Neural cell (in vitro differentiated cells): ENCODE data around the gene HIF1AN. TPM values are rescaled to one million over a fixed set of nuclear protein-coding genes. Genes with fewer than 3 reads are reported as not detected.

Experiments used
- H2AFZ ChIP-seq: fragments of 200-600, 300-800 bp; sonication (generic), shearing (Covaris generic); 2 replicates; pipeline ENCODE4 v1.6.0; 2014; ENCODE audit warnings: low read depth, mild to moderate bottlenecking, antibody characterized with exemption, low read length, moderate library complexity
- H3F3A ChIP-seq: fragments of 200-600 bp; shearing (Covaris generic); 2 replicates; pipeline ENCODE4 v1.6.1; 2016; ENCODE audit warnings: mild to moderate bottlenecking, moderate library complexity, mixed read lengths, antibody characterized with exemption, low read length; ENCODE audit not compliant: insufficient read depth, poor library complexity, severe bottlenecking
- H3K27ac ChIP-seq: fragments of 200-600, 300-800 bp; sonication (generic), shearing (Covaris generic); 2 replicates; pipeline ENCODE4 v1.5.1; 2014; ENCODE audit warnings: mild to moderate bottlenecking, low read length, moderate library complexity
- H3K27me3 ChIP-seq: fragments of 300-800, 200-600 bp; sonication (generic), shearing (Covaris generic); 2 replicates; pipeline ENCODE4 v1.6.0; 2014; ENCODE audit warnings: mild to moderate bottlenecking, low read depth, low read length, moderate library complexity; ENCODE audit not compliant: insufficient read depth
- H3K36me3 ChIP-seq: fragments of 300-800, 200-600 bp; sonication (generic), shearing (Covaris generic); 2 replicates; pipeline ENCODE4 v1.5.1; 2014; ENCODE audit warnings: mild to moderate bottlenecking, antibody characterized with exemption, low read length, moderate library complexity; ENCODE audit not compliant: insufficient read depth
- H3K4me2 ChIP-seq: fragments of 300-800, 200-600 bp; sonication (generic), shearing (Covaris generic); 2 replicates; pipeline ENCODE4 v1.6.0; 2014; ENCODE audit warnings: mild to moderate bottlenecking, low read length
- H3K4me3 ChIP-seq: fragments of 300-800, 200-600 bp; sonication (generic), shearing (Covaris generic); 2 replicates; pipeline ENCODE4 v1.5.1; 2014; ENCODE audit warnings: mild to moderate bottlenecking, low read length, moderate library complexity
- H3K79me2 ChIP-seq: fragments of 200-600 bp; shearing (Covaris generic); replicated peaks from 2 replicates; pipeline ENCODE4 v1.6.0; 2014; ENCODE audit warnings: mild to moderate bottlenecking, low read length, moderate library complexity; ENCODE audit not compliant: insufficient read depth
- H3K9ac ChIP-seq: fragments of 300-800, 200-600 bp; sonication (generic), shearing (Covaris generic); 2 replicates; pipeline ENCODE4 v1.6.1; 2016; ENCODE audit warnings: mild to moderate bottlenecking, low read length, mixed read lengths
- H3K9me2 ChIP-seq: fragments of 200-600 bp; shearing (Covaris generic); 2 replicates; pipeline ENCODE4 v1.6.1; 2016; ENCODE audit warnings: mild to moderate bottlenecking, low read length, mixed read lengths; ENCODE audit not compliant: insufficient read depth
- H3K9me3 ChIP-seq: fragments of 200-600, 300-800 bp; sonication (generic), shearing (Covaris generic); 2 replicates; pipeline ENCODE4 v1.6.1; 2016; ENCODE audit warnings: mild to moderate bottlenecking, mixed run types, low read length, moderate library complexity, mixed read lengths
- H4K20me1 ChIP-seq: fragments of 200-600 bp; shearing (Covaris generic); 2 replicates; pipeline ENCODE4 v1.6.1; 2016; ENCODE audit warnings: mild to moderate bottlenecking, mixed run types; ENCODE audit not compliant: insufficient read depth
- EP300 ChIP-seq: fragments of 450-650 bp; conservative IDR thresholded peaks from 2 replicates; pipeline ENCODE4 v1.6.1; 2014; ENCODE audit warnings: antibody characterized with exemption, mild to moderate bottlenecking, moderate library complexity; ENCODE audit not compliant: poor library complexity, severe bottlenecking
- EZH2 ChIP-seq: fragments of 200-600, 300-800 bp; shearing (Covaris generic), sonication (generic); IDR thresholded peaks from 2 replicates; pipeline ENCODE4 v1.6.1; 2014; ENCODE audit warnings: antibody characterized with exemption, low read length, borderline replicate concordance, mild to moderate bottlenecking; ENCODE audit not compliant: insufficient read depth, poor library complexity, severe bottlenecking
- MXI1 ChIP-seq: fragments of 450-650 bp; conservative IDR thresholded peaks from 2 replicates; pipeline ENCODE4 v1.6.1; 2014; ENCODE audit warnings: antibody characterized with exemption, mild to moderate bottlenecking; ENCODE audit not compliant: poor library complexity, severe bottlenecking
- POLR2AphosphoS5 ChIP-seq: IDR thresholded peaks from 2 replicates; pipeline ENCODE4 v1.6.1; 2012
- RAD21 ChIP-seq: fragments of 450-650 bp; conservative IDR thresholded peaks from 2 replicates; pipeline ENCODE4 v1.6.1; 2014; ENCODE audit warnings: antibody characterized with exemption, mild to moderate bottlenecking, moderate library complexity
- SMC3 ChIP-seq: fragments of 450-650 bp; conservative IDR thresholded peaks from 2 replicates; pipeline ENCODE4 v1.6.1; 2014; ENCODE audit warnings: antibody characterized with exemption, mild to moderate bottlenecking, moderate library complexity; ENCODE audit not compliant: poor library complexity
- TAF1 ChIP-seq: IDR thresholded peaks from 2 replicates; pipeline ENCODE4 v1.6.1; 2012; ENCODE audit warnings: low read depth
- polyA minus RNA-seq: library from RNA; depleted of rRNA, polyadenylated mRNA; stranded (reverse); fragments of >200 nt; gene quantifications from 2 replicates; pipeline ENCODE4 v1.2.3, GENCODE V29; 2014
- polyA plus RNA-seq: library from polyadenylated mRNA; depleted of rRNA; stranded (reverse); fragments of >200 nt; gene quantifications from 2 replicates; pipeline ENCODE4 v1.2.3, GENCODE V29; 2014
- TF ChIP-seq, protein P1 (sequence below): IDR thresholded peaks from 2 replicates; pipeline ENCODE4 v1.6.1; 2012; ENCODE audit warnings: borderline replicate concordance
- TF ChIP-seq, protein P2 (sequence below): fragments of 450-650 bp; IDR thresholded peaks from 2 replicates; pipeline ENCODE4 v1.5.1; 2014; ENCODE audit warnings: antibody characterized with exemption, mild to moderate bottlenecking, moderate library complexity; ENCODE audit not compliant: poor library complexity, severe bottlenecking

The HIF1AN gene
- polyA plus RNA-seq (12.2 and 16.1 TPM in 2 replicates), polyA minus RNA-seq (29.7 and 33.9 TPM in 2 replicates)

DNA sequence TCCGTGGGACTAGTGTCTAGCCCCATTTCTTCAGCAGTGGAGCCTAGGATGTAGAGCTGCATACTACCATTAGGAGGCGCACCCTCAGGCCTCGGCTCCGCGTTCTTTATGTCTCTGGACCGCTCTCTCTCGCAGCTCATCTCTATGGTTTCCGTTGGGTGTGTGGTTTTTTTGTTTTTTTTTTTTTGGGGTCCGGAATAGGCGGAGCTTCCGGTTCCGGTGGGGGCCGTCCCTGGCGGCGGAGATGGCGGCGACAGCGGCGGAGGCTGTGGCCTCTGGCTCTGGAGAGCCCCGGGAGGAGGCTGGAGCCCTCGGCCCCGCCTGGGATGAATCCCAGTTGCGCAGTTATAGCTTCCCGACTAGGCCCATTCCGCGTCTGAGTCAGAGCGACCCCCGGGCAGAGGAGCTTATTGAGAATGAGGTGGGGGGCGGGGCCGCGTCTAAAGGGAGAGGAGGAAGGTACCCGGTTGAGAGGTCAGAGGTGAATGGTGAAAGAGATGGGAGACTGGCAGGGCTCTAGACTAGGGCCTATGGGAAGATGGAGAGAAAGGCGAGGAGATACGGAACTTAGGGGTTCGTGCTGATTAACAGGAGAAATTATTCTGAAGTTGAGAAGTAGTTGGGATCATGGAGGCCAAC, at the start of gene HIF1AN:
Gene HIF1AN (plus strand): TSS at position 229 of the 639 bp plus-strand sequence. CDS start 16 bp downstream, at position 245.
- TF ChIP-seq EZH2 (no peak), POLR2AphosphoS5 (peak; percentile 98), RAD21 (peak; percentile 61), EP300 (peak; percentile 65), MXI1 (peak; percentile 70), SMC3 (peak; percentile 78), TAF1 (peak; percentile 61)
- TF ChIP-seq, protein P1, sequence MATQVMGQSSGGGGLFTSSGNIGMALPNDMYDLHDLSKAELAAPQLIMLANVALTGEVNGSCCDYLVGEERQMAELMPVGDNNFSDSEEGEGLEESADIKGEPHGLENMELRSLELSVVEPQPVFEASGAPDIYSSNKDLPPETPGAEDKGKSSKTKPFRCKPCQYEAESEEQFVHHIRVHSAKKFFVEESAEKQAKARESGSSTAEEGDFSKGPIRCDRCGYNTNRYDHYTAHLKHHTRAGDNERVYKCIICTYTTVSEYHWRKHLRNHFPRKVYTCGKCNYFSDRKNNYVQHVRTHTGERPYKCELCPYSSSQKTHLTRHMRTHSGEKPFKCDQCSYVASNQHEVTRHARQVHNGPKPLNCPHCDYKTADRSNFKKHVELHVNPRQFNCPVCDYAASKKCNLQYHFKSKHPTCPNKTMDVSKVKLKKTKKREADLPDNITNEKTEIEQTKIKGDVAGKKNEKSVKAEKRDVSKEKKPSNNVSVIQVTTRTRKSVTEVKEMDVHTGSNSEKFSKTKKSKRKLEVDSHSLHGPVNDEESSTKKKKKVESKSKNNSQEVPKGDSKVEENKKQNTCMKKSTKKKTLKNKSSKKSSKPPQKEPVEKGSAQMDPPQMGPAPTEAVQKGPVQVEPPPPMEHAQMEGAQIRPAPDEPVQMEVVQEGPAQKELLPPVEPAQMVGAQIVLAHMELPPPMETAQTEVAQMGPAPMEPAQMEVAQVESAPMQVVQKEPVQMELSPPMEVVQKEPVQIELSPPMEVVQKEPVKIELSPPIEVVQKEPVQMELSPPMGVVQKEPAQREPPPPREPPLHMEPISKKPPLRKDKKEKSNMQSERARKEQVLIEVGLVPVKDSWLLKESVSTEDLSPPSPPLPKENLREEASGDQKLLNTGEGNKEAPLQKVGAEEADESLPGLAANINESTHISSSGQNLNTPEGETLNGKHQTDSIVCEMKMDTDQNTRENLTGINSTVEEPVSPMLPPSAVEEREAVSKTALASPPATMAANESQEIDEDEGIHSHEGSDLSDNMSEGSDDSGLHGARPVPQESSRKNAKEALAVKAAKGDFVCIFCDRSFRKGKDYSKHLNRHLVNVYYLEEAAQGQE, result peak; percentile 70
- TF ChIP-seq, protein P2, sequence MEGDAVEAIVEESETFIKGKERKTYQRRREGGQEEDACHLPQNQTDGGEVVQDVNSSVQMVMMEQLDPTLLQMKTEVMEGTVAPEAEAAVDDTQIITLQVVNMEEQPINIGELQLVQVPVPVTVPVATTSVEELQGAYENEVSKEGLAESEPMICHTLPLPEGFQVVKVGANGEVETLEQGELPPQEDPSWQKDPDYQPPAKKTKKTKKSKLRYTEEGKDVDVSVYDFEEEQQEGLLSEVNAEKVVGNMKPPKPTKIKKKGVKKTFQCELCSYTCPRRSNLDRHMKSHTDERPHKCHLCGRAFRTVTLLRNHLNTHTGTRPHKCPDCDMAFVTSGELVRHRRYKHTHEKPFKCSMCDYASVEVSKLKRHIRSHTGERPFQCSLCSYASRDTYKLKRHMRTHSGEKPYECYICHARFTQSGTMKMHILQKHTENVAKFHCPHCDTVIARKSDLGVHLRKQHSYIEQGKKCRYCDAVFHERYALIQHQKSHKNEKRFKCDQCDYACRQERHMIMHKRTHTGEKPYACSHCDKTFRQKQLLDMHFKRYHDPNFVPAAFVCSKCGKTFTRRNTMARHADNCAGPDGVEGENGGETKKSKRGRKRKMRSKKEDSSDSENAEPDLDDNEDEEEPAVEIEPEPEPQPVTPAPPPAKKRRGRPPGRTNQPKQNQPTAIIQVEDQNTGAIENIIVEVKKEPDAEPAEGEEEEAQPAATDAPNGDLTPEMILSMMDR, result peak; percentile 97
- Histone ChIP-seq H3K9me3 (no peaks in the 10 kb centered on the region), H3K9me2 (no peaks in the 10 kb centered on the region), H2AFZ (peak within 1 kb of the TSS; percentile 95), H3K36me3 (no peaks in the 10 kb centered on the region), H3K27me3 (no peaks in the 10 kb centered on the region), H4K20me1 (no peaks in the 10 kb centered on the region), H3K9ac (peak within 1 kb of the TSS; percentile 80), H3K27ac (peak within 1 kb of the TSS; percentile 69), H3K4me3 (peak within 1 kb of the TSS; percentile 75), H3K79me2 (peaks cover 31% of the 10 kb centered on the region), H3K4me2 (peak within 1 kb of the TSS; percentile 85), H3F3A (no peaks in the 10 kb centered on the region)

DNA sequence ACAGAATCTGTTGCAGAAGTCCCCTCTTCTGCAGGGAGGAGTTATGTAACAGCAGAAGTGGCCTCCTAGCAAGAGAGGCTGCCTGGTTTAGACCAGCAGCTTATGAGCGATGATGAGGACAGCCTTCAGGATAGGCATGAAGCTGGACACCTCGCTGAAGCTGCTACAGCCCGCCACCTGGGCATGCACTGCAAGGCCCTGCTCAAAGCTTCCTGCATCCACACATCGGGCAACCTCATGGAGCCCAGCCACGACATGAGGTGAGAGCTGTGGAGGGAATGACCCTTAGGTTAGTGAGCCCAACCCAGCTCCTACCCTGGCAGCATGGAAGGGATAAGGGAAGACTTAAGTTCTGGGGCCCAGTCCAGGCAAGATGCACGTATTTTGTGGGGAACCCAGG, 48.2 kb upstream of the HIF1AN start:
- Histone ChIP-seq H2AFZ (no peak overlapping the region), H3K9me3 (no peaks in the 10 kb centered on the region), H4K20me1 (no peaks in the 10 kb centered on the region), H3K27me3 (peaks cover 77% of the 10 kb centered on the region), H3F3A (no peaks in the 10 kb centered on the region), H3K4me3 (no peak overlapping the region), H3K27ac (no peak overlapping the region), H3K9me2 (no peaks in the 10 kb centered on the region), H3K79me2 (no peaks in the 10 kb centered on the region), H3K9ac (no peak overlapping the region), H3K36me3 (peaks cover 27% of the 10 kb centered on the region), H3K4me2 (no peak overlapping the region)
- TF ChIP-seq, protein P1, result no peak
- TF ChIP-seq TAF1 (no peak), EZH2 (no peak), SMC3 (no peak), RAD21 (no peak), MXI1 (no peak), POLR2AphosphoS5 (no peak), EP300 (no peak)
- TF ChIP-seq, protein P2, result no peak
